A673 (cell line): ENCODE measurements around the gene GRIK4.

Experiments used
- CTCF ChIP-seq: fragments of 300-800, 200-600 bp; sonication (generic); conservative IDR thresholded peaks from 2 replicates; pipeline ENCODE4 v1.5.1; 2017; ENCODE audit warnings: low read depth, mild to moderate bottlenecking, antibody characterized with exemption, low read length, moderate library complexity, mixed read lengths
- EZH2 ChIP-seq: fragments of 200-600 bp; sonication (generic); IDR thresholded peaks from 2 replicates; pipeline ENCODE4 v1.6.1; 2017; ENCODE audit warnings: borderline replicate concordance, low read depth, mild to moderate bottlenecking, mixed read lengths, antibody characterized with exemption, low read length; ENCODE audit not compliant: poor library complexity, severe bottlenecking

- TF ChIP-seq CTCF = no peak
- no peak for TF ChIP-seq EZH2
Measured at GRCh38 chr11:120625565-120625964, 114.0 kb downstream of the GRIK4 start.
